Renal pelvis (tissue), 4 donors: ENCODE data around the gene ZKSCAN2. TPM values are rescaled to one million over a fixed set of nuclear protein-coding genes. Genes with fewer than 3 reads are reported as not detected.

Experiments
- DNase-seq: peaks from one replicate; pipeline ENCODE4 v3.0.0-alpha.2; 2013
- polyA plus RNA-seq, 3 donors: library from polyadenylated mRNA; unstranded; fragments of 120-200 nt; gene quantifications; one replicate each; pipeline ENCODE4 v1.2.1, GENCODE V29; 2013; ENCODE audit not compliant: insufficient read length in 3 of 3

ZKSCAN2 gene
- polyA plus RNA-seq, 3 donors, result 12.0 to 12.2 (median 12.1) TPM

DNA sequence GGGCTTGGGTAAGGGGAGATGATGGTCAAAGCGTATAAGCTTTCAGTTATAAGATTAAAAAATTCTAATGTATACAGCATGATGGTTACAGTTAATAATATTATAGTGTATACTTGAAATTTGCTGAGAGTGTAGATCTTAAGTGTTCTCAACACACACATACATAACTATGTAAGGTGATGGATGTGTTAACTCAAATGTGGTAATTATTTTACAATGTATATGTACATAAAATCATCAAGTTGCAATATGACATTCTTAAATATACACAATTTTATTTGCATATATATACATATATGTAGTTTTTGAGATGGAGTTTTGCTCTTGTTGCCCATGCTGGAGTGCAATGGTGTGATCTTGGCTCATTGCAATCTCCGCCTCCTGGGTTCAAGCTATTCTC is 7.2 kb downstream of the ZKSCAN2 start:
- no peak for DNase-seq

DNA sequence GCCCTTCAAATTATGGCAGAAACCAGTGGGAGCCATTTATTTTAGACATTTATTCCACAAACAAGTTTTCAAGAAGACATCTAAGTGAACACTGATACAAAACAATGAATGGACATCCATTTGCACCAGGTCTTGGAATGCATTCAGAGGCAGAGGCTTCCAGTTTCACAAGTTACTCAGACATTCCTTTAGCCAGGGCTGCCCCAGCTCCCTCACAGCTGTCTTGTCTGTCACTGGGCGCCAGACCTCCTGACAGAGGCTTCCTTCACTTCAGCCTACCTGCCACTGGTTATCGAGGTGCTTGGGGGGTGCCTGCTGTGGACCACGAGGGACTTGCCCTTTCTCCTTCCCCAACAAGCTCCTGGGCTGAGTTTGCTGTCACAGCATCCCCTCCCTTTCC is 21.7 kb downstream of the ZKSCAN2 start:
- no peak for DNase-seq

DNA sequence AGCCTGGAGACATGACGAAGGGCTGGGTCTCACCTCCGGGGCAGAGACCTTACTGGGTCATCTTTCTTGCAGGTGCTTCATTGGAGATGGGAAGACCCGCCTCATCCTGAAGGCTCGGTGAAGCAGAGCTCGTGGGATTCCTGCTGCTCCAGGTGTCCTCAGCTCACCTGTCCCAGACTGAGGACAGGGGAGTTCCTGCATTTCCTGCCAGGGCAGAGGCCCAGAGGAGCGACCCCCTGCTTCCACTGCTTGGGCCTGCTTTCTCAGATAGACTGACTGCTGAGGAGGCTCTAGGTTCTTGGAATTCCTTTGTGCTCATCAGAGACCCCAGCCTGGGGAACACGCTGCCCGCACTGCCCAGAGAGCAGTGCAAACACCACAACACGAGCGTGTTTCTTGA is 29.3 kb downstream of the ZKSCAN2 start:
- no peak for DNase-seq

DNA sequence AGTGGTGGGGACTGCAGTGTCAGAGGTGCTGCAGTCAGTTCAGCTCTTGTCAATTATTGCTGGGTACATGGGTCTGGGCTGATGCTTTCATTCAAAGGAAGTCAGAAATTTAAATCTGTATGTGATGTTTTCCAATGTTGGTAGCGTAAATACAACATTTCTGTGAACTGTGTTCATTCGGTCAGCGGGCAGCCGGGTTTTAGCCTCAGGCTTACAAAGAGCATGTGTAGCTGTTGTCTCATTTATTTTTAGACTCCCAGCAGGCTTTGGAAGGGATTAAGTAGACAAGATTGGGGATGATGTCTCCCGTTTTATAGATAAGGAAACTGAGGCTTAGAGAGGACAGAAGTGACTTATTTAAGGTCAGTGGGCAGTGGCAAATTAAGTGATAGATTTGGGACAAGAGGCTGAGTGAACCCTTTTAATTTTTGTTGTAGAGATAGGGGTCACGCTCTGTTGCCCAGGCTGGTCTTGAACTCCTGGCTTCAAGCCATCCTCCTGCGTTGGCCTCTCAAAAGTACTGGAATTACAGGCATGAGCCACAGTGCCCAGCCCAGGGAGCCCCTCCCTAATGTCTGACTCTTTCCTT is 32.8 kb downstream of the ZKSCAN2 start:
- DNase-seq, result no peak

DNA sequence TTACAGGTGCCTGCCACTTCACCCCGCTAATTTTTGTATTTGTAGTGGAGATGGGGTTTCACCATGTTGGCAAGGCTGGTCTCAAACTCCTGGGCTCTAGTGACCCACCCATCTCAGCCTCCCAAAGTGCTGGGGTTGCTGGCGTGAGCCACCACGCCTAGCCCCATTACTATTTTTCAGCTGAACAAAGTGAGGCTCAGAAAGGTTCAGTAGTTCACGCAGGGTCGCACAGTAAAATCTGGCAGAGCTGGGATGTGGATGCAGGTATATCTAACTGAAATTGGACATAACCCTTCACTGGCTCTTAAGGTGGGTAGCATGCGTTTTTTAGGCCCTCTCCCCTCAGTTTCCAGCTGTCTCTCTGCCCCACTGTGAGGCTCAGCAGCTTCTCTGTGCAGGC is 33.7 kb downstream of the ZKSCAN2 start:
- no peak for DNase-seq

DNA sequence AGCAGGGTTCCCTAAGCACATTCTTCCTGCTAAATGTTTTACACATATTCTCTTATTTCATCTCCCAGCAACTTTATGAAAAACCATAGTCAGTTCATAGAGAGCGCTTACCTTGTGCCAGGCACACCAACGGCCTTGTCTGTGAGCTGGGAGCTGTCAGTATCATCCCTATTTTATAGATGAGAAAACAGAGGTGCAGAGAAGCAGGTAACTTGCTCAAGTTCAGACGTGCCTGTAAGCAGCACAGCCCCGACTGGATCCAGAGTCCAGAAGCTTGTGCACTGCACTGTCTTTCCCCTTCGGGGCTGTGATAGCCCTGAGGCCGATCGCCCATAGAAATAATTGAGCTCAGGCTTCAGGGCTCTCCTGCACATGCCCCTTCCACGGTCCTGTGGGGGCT is 34.7 kb downstream of the ZKSCAN2 start:
- DNase-seq, result no peak

DNA sequence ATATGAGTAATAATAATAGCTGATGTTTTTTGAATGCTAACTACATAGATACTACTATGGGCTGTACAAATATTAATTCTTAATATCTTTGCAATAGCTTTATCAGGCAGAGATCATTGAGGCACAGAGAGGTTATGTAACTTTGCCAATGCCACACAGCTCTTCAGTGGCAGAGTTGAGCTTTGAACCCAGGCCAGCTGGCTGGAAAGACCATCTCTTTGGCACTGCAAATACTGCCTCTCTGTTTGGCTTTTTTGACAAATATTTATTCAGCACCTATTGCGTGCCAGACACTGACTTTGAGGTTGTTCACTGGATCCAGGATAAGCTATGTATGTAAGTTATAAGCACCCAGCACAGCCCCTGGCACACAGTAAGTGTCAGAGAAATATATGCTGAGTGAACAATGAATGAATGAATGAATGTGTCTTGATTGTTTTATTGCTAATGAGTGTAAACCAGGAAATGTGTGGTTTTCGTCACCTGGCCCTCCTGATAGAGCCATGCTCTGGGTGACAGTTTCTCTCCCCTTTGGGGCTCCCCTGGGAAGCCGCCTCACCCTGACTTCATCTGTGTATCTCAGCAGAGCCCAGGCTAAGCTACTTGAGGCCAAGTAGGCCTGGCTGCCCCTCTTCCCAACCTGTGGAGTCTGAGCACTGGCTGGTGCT is 38.4 kb downstream of the ZKSCAN2 start:
- DNase-seq, result no peak

DNA sequence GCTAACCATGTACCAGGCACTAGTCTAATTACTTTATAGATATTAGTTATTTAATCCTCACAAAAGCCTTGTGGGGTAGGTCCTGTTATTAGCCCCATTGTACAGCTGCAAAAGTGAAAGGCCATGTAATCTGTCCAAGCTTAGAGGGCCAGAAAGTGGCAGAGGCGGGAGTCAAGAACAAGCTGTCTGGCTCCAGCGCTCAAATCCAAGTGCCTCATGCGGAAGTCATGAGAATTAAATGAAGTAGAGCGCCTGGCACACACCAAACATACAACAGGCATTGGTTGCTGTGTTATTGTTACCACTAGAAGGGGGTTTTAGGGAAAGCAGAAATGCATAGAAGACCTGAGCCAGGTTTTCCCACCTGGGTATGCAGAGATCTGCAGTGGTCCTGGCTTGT is 39.7 kb downstream of the ZKSCAN2 start:
- DNase-seq, result no peak

DNA sequence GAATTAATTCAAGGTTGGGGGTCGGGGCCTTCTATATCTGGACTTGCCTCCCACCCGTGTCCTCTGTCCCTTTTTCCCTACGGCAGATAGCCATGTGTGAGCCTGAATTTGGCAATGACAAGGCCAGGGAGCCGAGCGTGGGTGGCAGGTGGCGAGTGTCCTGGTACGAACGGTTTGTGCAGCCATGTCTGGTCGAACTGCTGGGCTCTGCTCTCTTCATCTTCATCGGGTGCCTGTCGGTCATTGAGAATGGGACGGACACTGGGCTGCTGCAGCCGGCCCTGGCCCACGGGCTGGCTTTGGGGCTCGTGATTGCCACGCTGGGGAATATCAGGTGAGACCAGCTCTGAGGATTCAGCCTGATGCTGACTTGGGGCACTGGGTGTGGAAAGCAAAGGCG is 40.5 kb downstream of the ZKSCAN2 start:
- no peak for DNase-seq

DNA sequence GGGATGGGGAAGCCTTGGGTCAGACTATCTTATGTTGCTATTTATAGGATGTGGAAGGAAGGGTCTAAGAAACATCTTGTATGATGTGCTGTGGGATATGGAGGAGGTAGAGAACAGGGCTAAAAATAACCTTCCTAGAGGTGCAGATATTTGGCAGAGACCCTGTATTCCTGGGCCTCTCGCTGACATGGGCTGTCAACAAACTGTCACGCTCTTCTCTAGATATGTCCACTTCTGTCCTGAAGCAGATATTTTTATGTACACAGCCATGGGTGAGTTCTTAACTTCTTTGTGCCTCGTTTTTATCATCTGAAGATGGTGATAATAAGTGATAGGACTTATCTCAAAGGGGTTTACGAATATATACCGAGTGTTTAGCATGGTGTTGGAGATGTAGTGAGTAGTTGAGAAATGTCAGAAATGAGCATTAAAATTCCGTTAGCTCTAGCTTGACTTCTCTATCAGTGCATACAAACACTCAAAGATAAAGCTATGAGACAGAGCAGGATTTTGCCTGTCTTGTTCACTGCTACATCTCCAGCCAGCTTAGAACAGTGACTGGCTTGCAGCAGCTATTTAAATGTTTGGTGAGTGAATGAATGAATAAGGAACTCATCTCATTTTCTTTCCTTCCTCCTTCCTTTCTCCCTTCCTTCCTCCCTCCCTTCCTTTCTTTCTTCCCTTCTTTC is 43.8 kb downstream of the ZKSCAN2 start:
- DNase-seq, result no peak

DNA sequence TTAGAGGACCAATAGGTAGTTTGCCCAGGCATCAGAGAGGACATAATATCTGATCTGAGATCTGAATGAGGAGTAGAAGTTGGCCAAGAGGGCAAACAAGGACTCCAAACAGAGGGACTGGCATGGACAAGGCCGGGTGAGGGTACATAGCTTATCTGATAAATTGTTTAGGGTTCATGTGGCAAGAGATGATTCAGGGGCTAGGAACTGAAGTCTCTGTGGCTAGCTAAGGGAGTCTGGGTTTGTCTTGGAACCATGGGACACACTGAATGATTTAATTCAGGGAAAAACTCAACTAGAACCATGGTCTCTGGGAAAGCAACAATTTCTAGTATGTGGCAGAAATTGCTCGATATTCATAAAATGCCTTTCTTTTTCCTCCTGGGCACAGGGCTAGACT is 45.0 kb downstream of the ZKSCAN2 start:
- DNase-seq, result no peak

DNA sequence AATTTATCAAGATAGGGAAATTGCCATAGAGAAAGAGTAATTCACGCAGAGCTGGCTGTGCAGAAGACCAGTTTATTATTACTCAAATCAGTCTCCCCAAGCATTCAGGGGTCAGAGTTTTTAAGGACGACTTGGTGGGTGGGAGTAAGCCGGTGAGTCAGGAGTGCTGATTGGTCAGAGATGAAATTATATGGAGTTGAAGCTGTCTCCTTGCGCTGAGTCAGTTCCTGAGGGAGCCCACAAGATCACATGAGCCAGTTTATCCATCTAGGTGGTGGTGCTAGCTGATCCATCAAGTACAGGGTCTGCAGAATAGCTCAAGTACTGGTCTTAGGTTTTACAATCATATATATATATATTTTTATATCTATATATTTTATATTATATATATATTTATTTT is 46.9 kb downstream of the ZKSCAN2 start:
- no peak for DNase-seq

DNA sequence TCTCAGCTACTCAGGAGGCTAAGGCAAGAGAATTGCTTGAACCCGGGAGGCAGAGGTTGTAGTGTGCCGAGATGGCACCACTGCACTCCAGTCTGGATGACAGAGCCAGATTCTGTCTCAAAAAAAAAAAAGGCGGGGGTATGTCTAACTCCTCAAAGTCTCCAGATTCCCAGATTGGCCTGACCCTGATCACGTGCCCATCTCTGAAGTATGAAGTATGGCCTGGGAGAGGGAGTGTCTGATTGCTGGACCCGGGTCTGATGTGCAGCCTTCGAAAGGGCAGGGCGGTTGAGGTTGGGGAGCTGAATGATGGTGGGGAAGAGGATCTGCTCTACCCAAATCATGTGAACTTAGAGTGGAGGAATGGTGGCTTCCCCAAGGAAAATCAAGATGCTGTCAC is 58.2 kb downstream of the ZKSCAN2 start:
- DNase-seq, result no peak

DNA sequence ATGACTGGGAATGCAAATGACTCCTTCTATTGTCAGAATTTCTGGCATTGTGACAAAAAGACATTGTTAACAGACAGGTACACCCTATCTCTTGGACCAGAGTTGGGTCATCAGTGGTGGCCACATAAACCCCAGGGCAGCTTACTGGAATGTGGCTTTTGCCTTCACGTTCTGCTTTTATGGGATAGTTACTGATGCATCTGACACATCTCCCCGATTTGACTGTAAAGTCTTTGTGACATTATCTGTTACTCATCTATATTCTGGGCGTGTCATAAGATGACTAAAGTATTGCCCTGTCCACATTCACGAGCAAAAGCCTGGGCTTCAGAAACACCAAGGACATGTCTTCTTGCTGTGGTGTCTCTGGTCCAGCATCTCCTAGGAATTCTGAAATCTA is 59.6 kb downstream of the ZKSCAN2 start:
- DNase-seq, result no peak

DNA sequence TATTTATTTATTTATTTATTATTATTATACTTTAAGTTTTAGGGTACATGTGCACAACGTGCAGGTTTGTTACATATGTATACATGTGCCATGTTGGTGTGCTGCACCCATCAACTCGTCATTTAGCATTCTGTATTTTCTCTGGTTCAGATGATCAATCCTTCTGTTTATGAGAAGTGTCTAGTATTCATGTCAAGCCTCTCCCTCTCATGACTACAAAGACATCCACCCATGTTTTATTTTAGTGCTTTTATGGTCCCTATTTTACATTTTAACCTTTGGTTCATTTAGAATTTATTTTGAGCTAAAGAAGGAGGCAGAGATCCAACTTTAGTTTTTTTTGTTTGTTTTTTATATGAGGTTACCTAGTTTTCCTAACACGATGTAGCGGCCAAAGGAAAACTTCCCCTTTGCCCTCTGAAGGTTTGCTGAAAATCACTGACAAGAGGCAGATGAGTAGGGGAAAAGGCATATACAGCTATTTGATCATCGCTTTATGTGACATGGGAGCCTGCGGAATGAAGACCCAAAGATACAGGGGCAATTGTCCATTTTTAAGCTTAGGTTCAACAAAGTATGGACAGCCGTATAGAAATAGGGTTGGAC is 63.3 kb downstream of the ZKSCAN2 start:
- DNase-seq, result no peak

DNA sequence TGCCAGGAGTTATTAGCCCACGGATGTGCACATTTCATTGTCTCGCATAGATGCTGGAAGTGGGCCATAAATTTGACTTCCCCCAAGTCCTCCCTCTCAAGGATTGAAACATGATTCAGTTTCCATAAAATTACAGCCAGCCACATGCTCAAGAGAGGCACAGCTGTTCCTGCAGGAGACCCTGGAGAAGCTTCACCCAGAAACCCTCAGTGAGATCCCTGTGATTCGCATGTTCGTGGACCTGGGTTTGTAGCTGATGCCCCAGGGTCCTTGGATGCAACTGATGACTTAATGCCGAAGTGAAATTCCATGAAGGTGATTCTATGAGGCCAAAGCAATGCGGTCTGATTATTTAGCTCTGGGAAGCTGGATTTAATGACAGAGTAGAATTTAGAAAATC is 65.5 kb downstream of the ZKSCAN2 start:
- DNase-seq, result peak; percentile 33

DNA sequence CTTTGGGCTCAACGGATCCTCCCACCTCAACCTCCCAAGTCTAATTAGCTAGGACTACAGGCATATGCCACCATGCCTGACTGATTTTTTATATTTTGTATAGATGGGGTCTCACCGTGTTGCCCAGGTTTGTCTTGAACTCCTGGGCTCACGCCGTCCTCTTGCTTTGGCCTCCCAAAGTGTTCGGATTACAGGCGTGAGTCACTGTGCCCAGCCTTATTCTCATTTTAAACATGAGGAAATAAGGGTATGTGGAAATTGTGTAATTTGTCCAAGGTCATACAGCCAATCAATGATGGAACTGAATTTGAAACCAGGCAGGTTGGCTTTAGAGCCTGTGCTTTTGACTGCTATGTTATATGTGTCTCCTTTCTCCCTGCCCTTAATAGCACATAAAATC is 68.3 kb downstream of the ZKSCAN2 start:
- DNase-seq, result no peak

DNA sequence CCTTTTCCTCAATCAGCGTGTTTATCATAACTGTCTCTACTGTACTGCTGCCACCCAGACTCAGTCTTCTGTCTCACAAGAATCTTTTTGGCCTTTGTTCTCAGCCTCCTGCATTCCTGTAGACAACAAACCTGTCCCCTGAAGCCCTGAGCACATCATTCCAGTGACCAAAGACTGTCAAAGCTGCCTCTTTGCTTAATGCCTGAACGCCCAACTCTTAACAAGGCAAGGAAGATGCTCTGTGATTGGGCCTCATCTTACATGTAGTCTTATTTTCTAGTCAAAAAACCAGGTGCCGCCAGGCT is 70.2 kb downstream of the ZKSCAN2 start:
- no peak for DNase-seq

Other genes with a start within 250 kb of the ZKSCAN2 start
- 10 to 100 TPM; 61.7 to 85.0 (median 80.2) TPM for gene ARHGAP17, start 242.5 kb downstream of the ZKSCAN2 start, polyA plus RNA-seq
- 10 to 100 TPM; 64.2 to 75.6 (median 69.1) TPM for gene LCMT1, start 146.1 kb downstream of the ZKSCAN2 start, polyA plus RNA-seq
- gene AQP8, start 40.9 kb downstream of the ZKSCAN2 start, polyA plus RNA-seq, result not detected